Activated T-helper 9 cell treated with anti-CD3 and anti-CD28 coated beads, Interleukin-2, amount 50 U/mL, for 16 hours (primary cell): ENCODE data around the gene UBA6.
"Not testable (repeated sequence)": the region's sequence is repeated elsewhere in the genome, so short reads cannot be mapped to it uniquely, and the experiment has no call there.

Experiments
- DNase-seq: peaks from one replicate; pipeline ENCODE4 v3.0.0-alpha.2; 2020; ENCODE audit warnings: low read depth

The UBA6 gene

DNA sequence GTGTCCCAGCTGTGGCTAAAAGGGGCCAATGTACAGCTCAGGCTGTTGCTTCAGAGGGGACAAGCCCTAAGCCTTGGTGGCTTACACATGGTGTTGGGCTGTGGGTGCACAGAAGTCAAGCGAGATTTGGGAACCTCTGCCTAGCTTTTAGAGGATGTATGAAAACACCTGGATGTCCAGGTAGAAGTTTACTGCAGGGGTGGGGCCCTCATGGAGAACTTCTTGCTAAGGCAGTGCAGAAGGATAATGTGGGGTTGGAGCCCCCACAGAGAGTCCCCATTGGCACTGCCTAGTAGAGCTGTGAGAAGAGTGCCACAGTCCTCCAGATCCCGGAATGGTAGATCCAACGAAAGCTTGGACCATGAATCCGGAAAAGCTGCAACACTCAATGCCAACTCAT is 40.5 kb downstream of the UBA6 start:
- DNase-seq = no peak

DNA sequence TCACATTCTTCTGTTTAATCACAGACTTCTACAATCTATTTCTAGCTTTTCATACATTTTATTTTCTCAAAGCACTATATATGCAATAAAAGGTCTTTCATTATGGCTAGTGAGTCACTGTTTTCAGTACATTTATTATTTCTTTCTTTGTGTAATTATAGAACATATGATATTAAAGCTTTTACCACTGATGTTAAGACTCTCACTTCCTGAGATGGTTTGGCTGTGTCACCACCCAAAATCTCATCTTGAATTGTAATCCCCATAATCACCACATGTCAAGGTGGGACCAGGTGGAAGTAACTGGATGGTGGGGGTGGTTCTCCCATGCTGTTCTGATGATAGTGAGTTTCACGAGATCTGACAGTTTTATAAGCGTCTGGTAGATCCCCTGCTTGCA is 41.9 kb downstream of the UBA6 start:
- no peak for DNase-seq

DNA sequence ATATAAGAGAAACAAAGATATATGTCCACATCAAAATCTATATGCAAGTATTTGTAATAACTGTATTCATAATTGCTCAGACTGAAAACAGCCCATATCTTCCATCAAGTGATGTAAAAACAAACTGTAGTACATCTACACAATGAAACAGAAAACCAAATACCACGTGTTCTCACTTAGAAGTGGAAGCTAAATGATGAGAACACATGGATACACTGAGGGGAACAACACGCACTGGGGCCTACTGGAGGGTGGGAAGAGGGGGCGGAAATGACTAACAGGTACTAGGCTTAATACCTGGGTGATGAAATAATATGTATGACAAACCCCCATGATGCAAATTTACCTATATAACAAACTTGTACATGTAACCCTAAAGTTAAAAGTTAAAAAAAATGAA is 42.7 kb downstream of the UBA6 start:
- DNase-seq = no peak

DNA sequence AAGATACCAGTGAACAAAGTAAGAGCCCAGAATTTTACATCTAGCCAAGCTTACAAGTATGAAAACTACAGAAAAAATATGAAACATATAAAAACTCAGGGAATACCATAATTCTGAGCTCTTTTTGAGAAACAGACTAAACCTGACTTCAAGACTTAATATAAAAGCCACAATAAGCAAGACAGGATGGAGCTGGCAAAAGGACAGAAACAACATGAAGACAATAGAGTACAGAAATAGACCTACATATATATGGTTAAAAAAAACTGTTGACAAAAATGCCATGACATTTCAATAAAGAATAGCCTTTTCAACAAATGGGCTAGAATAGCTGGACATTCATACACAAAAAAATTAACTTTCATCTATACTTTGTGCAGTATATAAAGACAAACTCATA is 49.4 kb downstream of the UBA6 start:
- DNase-seq = no peak

DNA sequence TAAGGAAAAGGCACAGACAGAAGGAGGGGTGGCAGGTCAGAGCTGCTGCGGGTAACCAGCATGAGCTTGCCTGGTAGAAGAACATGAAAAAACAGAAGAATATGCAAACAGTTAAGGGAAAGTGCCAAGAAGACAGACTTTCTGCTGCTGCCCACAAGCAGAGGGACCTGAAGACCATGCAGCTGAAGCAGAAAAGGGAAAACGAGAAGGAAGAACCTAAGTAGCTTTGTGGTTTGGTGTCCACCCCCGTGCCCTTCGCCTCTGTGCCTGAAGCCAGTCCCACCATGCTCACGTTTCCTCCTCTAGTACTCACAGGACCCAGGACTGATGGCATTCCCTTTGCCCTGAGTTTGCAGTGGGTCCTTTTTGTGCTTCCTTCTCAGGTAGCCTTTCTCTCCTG is 62.8 kb downstream of the UBA6 start:
- DNase-seq = no peak

DNA sequence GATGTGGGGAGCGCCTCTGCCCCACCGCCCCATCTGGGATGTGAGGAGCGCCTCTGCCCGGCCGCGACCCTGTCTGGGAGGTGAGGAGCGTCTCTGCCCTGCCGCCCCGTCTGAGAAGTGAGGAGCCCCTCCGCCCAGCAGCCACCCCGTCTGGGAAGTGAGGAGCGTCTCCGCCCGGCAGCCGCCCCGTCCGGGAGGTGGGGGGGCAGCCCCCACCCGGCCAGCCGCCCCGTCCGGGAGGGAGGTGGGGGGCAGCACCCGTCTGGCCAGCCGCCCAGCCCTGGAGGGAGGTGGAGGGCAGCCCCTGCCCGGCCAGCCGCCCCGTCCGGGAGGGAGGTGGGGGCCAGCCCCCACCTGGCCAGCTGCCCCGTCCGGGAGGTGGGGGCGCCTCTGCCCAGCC is 64.0 kb downstream of the UBA6 start:
- DNase-seq = not testable (repeated sequence)

DNA sequence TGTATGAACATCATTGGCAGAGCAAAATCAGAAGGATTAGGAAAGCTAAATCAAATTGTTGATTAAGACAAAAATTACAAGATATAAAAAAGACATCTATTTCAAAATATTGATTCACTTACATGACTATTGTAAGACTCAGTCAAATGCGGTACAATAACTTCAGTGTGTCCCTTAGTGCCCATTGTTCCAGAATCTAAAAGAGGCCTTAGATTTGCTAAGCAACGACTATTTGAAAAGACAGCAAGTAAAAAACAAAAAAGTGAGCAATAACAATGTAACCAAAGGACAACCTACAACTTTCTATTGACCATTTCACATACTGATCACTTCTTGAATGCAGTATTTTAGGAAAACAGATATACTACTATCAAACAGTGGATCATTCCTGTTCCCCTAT is 65.6 kb downstream of the UBA6 start:
- no peak for DNase-seq

DNA sequence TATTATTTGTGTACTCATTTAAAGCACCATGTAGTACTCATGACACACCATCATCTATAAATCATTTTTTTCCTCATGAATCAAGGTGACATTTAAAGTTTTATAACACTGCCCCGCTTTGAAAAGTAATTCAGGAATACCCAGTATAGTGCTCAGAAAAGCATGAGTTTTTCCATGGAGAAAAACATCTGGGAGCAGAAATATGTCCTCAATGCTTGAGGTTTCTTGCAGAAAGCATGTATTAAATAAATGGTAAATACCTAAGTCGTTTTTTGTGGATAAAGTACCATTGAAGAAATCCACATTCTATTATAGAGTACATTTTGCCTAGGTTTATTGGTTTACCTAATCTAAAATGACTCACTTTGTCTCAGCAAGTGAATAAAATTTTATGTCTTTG is 66.2 kb downstream of the UBA6 start:
- DNase-seq = no peak

DNA sequence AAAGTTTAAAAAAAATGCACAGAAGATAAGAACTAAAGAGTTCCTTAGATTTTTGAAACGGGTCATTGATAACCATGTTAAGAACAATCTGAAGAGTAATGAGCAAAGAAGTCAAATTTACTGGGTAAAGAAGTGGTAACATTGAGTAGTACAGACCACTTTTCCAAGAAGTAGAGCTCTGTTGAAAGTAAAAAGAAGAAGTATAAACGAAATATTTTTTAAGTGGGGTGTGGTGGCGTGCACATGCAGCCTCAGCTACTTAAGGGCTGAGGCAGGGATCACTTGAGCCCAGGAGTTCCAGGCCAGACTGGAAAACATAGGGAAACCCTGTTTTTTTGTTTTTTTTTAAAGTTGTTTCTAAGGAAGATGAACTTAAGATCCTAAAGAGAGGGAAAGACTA is 68.5 kb downstream of the UBA6 start:
- DNase-seq = no peak

DNA sequence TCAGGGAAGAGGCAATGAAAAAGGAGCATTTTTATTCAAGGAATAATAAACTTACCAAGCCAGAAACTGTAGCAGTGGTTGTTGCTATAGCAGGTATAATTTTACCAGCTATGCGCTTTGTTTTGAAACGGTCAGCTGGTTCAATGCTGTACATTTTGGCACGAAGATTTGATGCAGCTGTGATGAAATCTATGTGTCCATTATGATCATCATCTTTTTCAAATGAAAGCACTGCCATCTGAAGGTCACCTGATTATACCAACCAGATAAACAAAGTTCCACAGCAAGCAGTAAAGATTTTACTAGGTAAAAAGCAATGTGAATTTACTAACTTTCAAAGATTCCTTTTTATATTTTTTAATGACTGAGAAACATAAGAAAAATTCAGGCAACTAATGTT is 76.0 kb downstream of the UBA6 start:
- no peak for DNase-seq

DNA sequence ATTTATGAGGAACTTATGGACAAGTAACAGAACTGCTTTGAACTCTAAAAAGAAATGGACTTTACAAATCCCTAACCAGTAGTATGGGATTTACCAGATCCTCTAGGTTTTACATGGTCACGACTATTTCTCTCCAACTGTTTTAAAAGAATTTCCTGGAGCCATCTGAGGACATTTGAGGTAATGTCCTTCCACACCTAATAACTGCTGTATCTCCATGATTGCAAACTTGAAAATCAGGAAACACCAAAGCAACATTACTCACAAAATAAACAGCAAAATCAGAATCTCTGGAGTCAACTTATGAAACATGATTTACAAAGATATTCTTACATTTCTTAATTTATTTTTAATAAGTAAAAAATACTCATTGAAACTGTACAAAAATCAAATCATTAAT is 84.5 kb downstream of the UBA6 start:
- DNase-seq = no peak

DNA sequence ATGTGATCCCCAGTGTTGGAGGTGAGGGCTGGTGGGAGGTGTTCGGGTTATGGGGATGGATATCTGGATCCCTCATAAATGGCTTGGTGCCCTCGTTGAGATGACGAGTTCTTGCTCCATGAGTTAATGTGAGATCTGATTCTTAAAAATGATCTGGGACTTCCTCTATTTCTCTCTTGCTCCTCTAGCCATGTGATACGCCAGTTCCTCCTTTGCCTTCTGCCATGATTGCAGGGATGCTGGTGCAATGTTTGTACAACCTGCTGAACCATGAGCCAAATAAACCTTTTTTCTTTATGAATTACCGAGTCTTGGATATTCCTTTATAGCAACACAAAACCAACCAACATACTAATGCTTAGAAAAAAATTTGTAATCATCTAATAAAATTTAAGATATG is 85.8 kb downstream of the UBA6 start:
- no peak for DNase-seq

DNA sequence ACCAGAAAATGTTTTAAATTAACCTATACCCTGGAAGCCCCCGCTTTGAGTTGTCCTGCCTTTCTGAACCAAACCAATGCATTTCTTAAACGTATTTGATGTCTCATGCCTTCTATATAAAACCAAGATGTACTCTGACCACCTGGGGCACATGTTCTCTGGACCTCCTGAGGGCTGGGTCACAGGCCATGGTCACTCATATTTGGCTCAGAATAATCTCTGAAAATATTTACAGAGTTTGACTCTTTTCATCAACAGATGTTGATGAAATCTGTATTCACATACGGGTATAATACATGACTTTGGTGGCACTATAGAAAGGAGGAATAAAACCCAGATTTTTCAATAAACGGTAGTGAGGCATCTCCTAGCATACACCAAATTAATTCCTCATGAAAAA is 86.8 kb downstream of the UBA6 start:
- no peak for DNase-seq

DNA sequence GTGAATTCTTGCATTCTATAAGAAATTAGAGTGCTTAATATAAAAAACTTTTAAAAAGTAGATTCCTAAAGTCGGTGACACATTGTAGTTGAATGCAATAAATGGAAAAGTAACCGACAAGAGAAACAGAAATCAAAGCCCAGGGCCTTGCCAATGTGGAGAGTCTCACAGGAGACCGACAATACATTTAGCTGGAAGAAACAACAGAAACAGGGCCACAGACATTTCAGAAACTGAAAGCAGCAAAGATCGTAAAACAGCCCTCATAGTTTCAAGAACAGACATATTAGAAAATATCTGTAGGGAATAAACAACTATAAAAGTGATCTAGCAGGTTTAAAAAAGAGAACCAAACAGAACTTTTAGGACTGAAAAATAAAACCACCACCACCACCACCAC is 92.9 kb downstream of the UBA6 start:
- DNase-seq = no peak

DNA sequence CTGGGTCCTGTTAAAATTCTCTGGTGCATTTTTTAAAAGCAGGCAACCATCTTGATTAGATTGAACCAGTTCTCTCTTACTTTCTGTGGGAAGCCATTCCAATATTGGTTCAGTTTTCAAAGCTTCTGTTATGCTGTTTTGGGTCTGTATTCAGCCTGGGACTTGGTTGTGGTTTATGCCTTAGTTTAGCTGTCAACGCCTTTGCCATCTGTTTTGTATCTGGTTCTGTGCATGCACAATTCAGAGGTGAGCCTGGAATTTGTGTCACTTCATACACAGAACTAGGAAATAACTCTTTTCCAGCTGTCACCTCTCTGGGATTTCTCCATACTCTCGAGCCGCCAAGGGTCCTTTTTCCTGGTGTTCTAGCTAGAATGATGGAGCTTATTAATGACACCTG is 96.2 kb downstream of the UBA6 start:
- DNase-seq = no peak

DNA sequence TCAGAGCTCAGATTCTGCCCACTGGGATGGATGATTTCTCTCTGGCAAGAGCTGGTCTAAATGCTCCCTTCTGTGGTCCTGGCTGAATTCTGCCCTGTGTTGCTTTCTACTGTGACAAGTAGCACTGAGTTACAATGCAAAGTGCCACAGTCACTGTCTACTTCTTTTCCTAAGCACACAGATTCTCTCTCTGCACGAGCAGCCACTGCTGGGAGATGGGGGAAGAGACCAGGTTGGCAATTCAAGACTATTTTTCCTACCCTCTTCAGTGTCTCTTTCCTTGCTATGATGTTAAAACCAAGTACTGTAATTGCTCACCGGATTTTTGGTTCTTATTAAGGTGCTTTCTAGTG is 97.0 kb downstream of the UBA6 start:
- no peak for DNase-seq

DNA sequence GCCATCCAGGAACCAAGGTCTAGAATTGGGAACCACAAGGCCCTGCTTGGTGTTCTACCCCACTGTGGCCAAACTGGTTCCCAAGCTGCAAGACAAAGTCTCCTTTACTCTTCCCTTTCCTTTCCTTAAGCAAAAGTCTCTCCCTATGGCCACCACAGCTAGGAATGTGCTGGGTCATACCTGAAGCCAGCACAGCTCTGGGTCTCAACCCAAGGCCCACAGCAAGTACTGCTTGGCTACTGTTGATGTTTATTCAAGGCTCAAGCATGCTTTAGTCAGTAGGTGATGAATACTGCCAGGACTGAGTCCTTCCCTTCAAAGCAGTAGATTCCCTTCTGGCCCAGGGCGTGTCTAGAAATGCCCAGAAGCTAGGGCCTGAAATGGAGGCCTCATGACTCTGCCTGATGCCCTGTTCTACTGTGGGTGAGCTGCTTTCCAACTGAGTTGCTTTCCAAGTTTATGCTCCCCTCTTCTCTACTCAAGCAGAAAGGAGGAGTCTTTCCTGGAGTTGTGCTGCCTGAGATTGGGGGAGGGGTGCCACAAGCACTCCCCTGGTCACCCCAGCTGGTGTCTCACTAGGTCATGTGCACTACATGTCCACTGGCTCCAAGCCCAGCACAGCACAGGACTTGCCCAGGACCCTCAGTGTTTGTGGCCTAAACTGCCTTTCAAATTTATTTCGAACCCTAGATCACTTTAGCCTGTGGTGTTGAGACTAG is 97.5 kb downstream of the UBA6 start:
- DNase-seq = no peak

DNA sequence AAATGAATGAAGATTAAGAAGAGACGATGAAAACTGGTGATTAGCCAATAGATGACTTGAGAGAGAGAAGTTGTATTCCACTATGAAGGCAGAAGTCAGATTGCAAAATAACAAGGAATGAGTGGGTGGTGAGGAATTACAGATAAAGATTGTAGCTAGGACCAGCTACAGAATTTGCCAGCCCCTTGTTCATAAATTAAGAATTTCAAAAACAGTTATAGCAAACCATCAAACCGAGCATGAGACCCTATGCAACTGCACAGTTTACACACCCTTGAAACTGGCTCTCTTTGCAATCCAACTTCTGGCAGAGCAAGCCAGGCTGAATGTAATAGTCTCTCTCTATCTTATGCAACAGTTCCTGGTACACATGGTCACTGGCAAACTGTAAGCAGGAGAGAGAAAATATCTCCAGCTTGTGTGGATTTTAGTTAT is 107.2 kb downstream of the UBA6 start:
- DNase-seq = no peak

DNA sequence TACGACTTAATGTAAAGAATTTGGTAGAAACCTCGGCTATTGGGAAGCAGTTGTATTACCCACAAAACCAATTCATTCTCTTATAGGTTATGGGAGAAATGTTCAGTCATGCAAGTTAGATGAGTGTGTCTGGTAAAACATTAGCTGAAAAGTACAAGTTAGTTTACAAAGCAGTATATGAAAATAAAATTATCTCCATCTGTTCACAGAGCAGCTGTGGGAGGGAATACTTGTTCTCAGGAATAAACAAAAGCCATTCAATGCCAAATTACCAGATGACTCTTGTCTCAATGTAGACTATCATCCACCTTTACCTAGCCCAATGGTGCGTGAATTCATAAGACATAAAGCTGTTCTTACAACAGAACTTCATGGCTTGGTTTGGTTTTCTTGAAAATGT is 113.8 kb downstream of the UBA6 start:
- DNase-seq = no peak

DNA sequence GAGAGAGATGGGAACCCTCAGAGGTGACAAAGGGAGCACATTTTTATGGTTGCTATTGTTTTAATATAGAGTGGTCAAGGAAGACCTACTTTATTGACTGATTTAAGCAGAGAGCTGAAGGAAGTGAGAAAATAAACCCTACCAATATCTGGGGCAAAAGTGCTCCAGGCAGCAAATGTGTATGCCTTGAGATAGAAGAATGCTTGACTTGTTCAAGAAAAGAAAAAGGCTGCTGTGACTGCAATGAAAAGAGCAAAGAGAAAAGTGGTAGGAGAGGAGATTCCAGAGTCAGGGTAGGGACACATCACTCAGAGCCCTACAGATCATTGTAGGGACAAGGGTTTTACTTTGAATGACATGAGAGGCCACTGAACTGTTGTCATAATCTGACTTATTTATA is 116.5 kb downstream of the UBA6 start:
- no peak for DNase-seq

DNA sequence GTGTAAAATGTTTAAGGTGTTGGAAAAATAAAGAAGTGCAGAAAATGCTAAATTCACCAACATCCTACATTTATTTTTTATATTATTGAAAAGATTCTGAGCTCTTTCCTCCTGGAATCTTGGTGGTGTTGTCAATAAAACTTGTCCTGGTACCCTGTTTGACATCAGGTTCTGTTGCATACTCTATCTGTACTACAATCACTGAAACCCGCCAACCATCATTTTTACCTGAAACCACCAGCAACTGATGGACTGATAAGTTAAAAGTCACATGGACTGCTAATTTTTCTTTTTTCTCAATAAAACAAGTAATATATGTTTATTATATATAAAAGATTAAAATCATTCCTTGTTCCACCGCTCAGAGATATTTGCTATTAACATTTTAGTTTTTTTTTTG is 119.0 kb downstream of the UBA6 start:
- no peak for DNase-seq

DNA sequence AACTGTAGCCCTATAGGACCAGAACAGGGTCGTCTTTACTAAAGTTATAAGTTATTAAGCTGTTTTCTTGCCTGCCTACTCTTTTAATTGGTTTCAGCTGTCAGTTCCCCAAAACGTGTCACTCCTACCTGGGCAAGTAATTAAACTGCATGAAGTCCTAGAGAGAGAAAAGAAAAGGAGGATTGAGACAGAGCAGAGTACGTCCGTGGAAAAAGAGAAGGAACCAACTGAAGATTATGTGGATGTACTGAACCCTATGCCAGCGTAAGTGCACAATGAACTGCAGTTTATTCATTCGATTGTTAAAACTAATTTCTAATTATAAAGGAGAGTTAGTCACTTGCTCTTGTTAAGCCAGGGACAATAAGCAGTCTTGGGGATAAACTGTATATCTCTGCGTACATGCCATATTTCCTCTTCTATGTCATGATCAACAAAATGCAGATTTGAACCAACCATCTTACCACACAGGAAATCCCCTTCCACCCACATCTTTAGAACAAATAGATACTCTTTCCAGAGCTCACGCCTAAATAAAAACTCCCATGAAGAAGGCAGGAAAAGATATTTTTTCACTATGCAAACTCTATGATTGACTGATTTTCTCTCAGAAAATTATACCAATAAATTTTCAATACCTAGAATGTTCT is 119.6 kb downstream of the UBA6 start:
- no peak for DNase-seq

DNA sequence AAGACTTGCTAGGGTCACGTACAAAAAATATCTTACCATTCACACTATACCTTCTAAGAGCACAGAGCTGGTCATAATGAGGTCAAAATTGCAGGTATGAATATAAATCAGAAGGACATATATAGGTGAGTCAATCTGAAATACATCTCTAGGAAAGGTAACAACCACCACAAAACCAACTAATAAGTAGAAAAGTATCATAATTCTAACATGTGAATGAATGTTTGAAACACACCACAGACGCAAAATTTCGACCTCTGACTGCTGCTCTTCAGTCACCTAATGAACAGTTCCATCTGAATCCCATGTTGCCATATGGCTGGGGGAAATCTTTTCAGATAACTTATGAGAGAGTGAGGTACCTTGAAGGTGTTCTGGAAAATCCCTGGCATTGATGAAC is 120.4 kb downstream of the UBA6 start:
- no peak for DNase-seq

DNA sequence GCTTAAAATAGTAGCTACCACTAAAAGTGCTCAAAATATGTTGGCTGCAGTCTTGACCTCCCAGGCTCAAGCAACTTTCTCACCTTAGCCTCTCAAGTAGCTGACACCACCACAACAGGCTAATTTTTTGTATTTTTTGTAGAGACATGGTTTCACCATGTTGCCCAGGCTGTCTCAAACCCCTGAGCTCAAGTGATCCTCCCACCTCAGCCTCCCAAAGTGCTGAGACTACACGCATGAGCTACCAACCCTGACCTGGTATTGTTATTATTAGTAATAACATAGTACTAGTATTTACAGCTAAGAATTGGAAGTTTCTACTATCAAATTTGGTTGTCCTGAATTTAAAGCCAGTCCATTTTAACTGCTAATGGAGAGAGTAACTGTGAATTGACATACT is 124.4 kb downstream of the UBA6 start:
- DNase-seq = no peak
